Amygdala (tissue), 56 donors: ENCODE data around the gene PTS.
A peak's percentile ranks its signal among the peaks of the same experiment; 100 is the strongest.
"Not testable (repeated sequence)": the region's sequence is repeated elsewhere in the genome, so short reads cannot be mapped to it uniquely, and the experiment has no call there.

Experiments
- DNase-seq, 56 donors: peaks; one replicate each; lab custom pipeline; 2025; lab: John Stamatoyannopoulos, UW

Gene PTS

GRCh38 chr11:112226062-112226830 is at the start of gene PTS:
TSS of gene PTS (plus strand) at chr11:112226428. CDS start at chr11:112226444, 16 bp downstream.
- DNase-seq, result peak; percentile 45 to 95 (median 84)

- no peak for DNase-seq
Observed at GRCh38 chr11:112177589-112177988, 48.6 kb upstream of the PTS start.

- DNase-seq, result no peak
Observed at GRCh38 chr11:112178428-112178827, 47.8 kb upstream of the PTS start.

GRCh38 chr11:112178936-112179335 is 47.3 kb upstream of the PTS start:
- no peak for DNase-seq

- peak in 9 of 56 donors; percentile 1 to 45 (median 13) for DNase-seq
Observed at GRCh38 chr11:112179601-112180000, 46.6 kb upstream of the PTS start.

GRCh38 chr11:112182867-112183266 is 43.4 kb upstream of the PTS start:
- DNase-seq, result no peak

GRCh38 chr11:112185883-112186282 is 40.3 kb upstream of the PTS start:
- no peak for DNase-seq

- DNase-seq, result no peak
Observed at GRCh38 chr11:112186304-112186703, 39.9 kb upstream of the PTS start.

GRCh38 chr11:112195113-112195512 is 31.1 kb upstream of the PTS start:
- not testable (repeated sequence) for DNase-seq

- no peak for DNase-seq
Observed at GRCh38 chr11:112195951-112196351, 30.3 kb upstream of the PTS start.

GRCh38 chr11:112196519-112197087 is 29.6 kb upstream of the PTS start:
- DNase-seq, result no peak

GRCh38 chr11:112199101-112199500 is 27.1 kb upstream of the PTS start:
- DNase-seq, result not testable (repeated sequence)

GRCh38 chr11:112200252-112200651 is 26.0 kb upstream of the PTS start:
- DNase-seq, result no peak

GRCh38 chr11:112206071-112206470 is 20.2 kb upstream of the PTS start:
- no peak for DNase-seq

- DNase-seq, result no peak
Observed at GRCh38 chr11:112210890-112211289, 15.3 kb upstream of the PTS start.

- no peak for DNase-seq
Observed at GRCh38 chr11:112211536-112211935, 14.7 kb upstream of the PTS start.

- no peak for DNase-seq
Observed at GRCh38 chr11:112212290-112212689, 13.9 kb upstream of the PTS start.

- no peak for DNase-seq
Observed at GRCh38 chr11:112212710-112213109, 13.5 kb upstream of the PTS start.

- DNase-seq, result no peak
Observed at GRCh38 chr11:112213753-112214152, 12.5 kb upstream of the PTS start.

GRCh38 chr11:112215621-112216020 is 10.6 kb upstream of the PTS start:
- DNase-seq, result no peak

- DNase-seq, result no peak
Observed at GRCh38 chr11:112216561-112217105, 9.6 kb upstream of the PTS start.
